ENCODE data around the gene PAF1. TPM values are rescaled to one million over a fixed set of nuclear protein-coding genes. Genes with fewer than 3 reads are reported as not detected.

The PAF1 gene
- polyA plus RNA-seq, 1 donor from 2014 or later: 37.3 TPM

- Histone ChIP-seq H3K79me2 (replicated peaks; ENCODE audit: insufficient read depth, low read length) (peaks cover 23% of the 10 kb centered on the region), H3K27me3 (ENCODE audit: insufficient read depth, low read depth, low read length) (no peaks in the 10 kb centered on the region), H3K4me3 (ENCODE audit: low read length) (no peak overlapping the region), H3K27ac (ENCODE audit: low read length) (no peak overlapping the region), H3K36me3 (ENCODE audit: insufficient read depth, low read length) (no peaks in the 10 kb centered on the region), H3F3A (ENCODE audit: insufficient read depth, low read length, poor library complexity, severe bottlenecking) (no peaks in the 10 kb centered on the region), H2AFZ (ENCODE audit: low read depth, low read length) (no peak overlapping the region), H3K9me2 (ENCODE audit: insufficient read depth, low read length) (no peaks in the 10 kb centered on the region), H3K9me3 (ENCODE audit: low read length) (no peaks in the 10 kb centered on the region), H4K20me1 (ENCODE audit: insufficient read depth) (no peaks in the 10 kb centered on the region), H3K9ac (ENCODE audit: low read length) (no peak overlapping the region), H3K4me2 (ENCODE audit: low read length) (no peak overlapping the region)
- no peak for TF ChIP-seq MXI1 (conservative IDR thresholded peaks at IDR 0.05; ENCODE audit: poor library complexity, severe bottlenecking)
- TF ChIP-seq EP300 (conservative IDR thresholded peaks at IDR 0.05; ENCODE audit: poor library complexity, severe bottlenecking): no peak
- TF ChIP-seq EZH2 (IDR thresholded peaks at IDR 0.05; ENCODE audit: borderline replicate concordance, insufficient read depth, low read length, poor library complexity, severe bottlenecking): no peak
- no peak for TF ChIP-seq RAD21 (conservative IDR thresholded peaks at IDR 0.05)
Measured at GRCh38 chr19:39388657-39389056, 2.2 kb downstream of the PAF1 start.

DNA sequence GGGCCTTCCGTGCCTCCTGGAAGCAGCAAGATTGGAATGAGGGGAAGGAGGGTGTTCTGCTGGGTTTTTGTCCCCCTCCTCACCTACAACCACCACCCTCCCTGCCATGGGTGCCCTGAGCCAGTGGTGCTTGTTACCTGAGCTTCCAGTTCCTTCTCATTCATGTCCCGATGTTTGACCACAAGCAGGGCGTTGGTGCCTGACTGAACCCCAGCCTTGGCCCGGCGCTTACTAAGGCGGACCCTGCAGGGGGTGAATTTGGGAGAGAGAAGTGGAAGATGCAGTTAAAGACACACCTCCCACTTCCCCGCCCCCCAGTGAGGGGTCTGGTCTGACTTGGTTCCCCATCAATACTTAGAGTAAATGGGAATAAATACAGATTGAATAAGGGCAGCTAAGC is 4.3 kb downstream of the PAF1 start:
- no peaks in the 10 kb centered on the region for H3K36me3 ChIP-seq (ENCODE audit: insufficient read depth, low read length)

More for the DNA sequence above, 4.3 kb downstream of the PAF1 start:
- Histone ChIP-seq H3K27ac (ENCODE audit: low read length) (no peak overlapping the region), H2AFZ (ENCODE audit: low read depth, low read length) (no peak overlapping the region), H3K4me3 (ENCODE audit: low read length) (no peak overlapping the region), H3K4me2 (ENCODE audit: low read length) (no peak overlapping the region), H4K20me1 (ENCODE audit: insufficient read depth) (no peaks in the 10 kb centered on the region), H3K9me2 (ENCODE audit: insufficient read depth, low read length) (no peaks in the 10 kb centered on the region), H3F3A (ENCODE audit: insufficient read depth, low read length, poor library complexity, severe bottlenecking) (no peaks in the 10 kb centered on the region), H3K79me2 (replicated peaks; ENCODE audit: insufficient read depth, low read length) (peaks cover 12% of the 10 kb centered on the region), H3K9me3 (ENCODE audit: low read length) (no peaks in the 10 kb centered on the region), H3K9ac (ENCODE audit: low read length) (no peak overlapping the region), H3K27me3 (ENCODE audit: insufficient read depth, low read depth, low read length) (no peaks in the 10 kb centered on the region)
- no peak for TF ChIP-seq EZH2 (IDR thresholded peaks at IDR 0.05; ENCODE audit: borderline replicate concordance, insufficient read depth, low read length, poor library complexity, severe bottlenecking)
- TF ChIP-seq RAD21 (conservative IDR thresholded peaks at IDR 0.05): no peak
- TF ChIP-seq, protein P1, sequence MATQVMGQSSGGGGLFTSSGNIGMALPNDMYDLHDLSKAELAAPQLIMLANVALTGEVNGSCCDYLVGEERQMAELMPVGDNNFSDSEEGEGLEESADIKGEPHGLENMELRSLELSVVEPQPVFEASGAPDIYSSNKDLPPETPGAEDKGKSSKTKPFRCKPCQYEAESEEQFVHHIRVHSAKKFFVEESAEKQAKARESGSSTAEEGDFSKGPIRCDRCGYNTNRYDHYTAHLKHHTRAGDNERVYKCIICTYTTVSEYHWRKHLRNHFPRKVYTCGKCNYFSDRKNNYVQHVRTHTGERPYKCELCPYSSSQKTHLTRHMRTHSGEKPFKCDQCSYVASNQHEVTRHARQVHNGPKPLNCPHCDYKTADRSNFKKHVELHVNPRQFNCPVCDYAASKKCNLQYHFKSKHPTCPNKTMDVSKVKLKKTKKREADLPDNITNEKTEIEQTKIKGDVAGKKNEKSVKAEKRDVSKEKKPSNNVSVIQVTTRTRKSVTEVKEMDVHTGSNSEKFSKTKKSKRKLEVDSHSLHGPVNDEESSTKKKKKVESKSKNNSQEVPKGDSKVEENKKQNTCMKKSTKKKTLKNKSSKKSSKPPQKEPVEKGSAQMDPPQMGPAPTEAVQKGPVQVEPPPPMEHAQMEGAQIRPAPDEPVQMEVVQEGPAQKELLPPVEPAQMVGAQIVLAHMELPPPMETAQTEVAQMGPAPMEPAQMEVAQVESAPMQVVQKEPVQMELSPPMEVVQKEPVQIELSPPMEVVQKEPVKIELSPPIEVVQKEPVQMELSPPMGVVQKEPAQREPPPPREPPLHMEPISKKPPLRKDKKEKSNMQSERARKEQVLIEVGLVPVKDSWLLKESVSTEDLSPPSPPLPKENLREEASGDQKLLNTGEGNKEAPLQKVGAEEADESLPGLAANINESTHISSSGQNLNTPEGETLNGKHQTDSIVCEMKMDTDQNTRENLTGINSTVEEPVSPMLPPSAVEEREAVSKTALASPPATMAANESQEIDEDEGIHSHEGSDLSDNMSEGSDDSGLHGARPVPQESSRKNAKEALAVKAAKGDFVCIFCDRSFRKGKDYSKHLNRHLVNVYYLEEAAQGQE (IDR thresholded peaks at IDR 0.05; ENCODE audit: borderline replicate concordance): no peak
- TF ChIP-seq SMC3 (conservative IDR thresholded peaks at IDR 0.05; ENCODE audit: poor library complexity): no peak
- TF ChIP-seq MXI1 (conservative IDR thresholded peaks at IDR 0.05; ENCODE audit: poor library complexity, severe bottlenecking): no peak
- no peak for TF ChIP-seq POLR2AphosphoS5 (IDR thresholded peaks at IDR 0.05)
- no peak for TF ChIP-seq TAF1 (IDR thresholded peaks at IDR 0.05; ENCODE audit: low read depth)
- TF ChIP-seq, protein P2, sequence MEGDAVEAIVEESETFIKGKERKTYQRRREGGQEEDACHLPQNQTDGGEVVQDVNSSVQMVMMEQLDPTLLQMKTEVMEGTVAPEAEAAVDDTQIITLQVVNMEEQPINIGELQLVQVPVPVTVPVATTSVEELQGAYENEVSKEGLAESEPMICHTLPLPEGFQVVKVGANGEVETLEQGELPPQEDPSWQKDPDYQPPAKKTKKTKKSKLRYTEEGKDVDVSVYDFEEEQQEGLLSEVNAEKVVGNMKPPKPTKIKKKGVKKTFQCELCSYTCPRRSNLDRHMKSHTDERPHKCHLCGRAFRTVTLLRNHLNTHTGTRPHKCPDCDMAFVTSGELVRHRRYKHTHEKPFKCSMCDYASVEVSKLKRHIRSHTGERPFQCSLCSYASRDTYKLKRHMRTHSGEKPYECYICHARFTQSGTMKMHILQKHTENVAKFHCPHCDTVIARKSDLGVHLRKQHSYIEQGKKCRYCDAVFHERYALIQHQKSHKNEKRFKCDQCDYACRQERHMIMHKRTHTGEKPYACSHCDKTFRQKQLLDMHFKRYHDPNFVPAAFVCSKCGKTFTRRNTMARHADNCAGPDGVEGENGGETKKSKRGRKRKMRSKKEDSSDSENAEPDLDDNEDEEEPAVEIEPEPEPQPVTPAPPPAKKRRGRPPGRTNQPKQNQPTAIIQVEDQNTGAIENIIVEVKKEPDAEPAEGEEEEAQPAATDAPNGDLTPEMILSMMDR (IDR thresholded peaks at IDR 0.05; ENCODE audit: poor library complexity, severe bottlenecking): no peak
- no peak for TF ChIP-seq EP300 (conservative IDR thresholded peaks at IDR 0.05; ENCODE audit: poor library complexity, severe bottlenecking)

Measured in neural cell (in vitro differentiated cells).